GM13976 (cell line): ENCODE results near the gene ARHGAP26.
A peak's percentile ranks its signal among the peaks of the same experiment; 100 is the strongest.

Experiments used
- DNase-seq: peaks from one replicate; pipeline ENCODE4 v3.0.0; 2012; ENCODE audit warnings: low spot score
- in situ Hi-C: fragments of 300-500 bp; cut with MboI; formaldehyde crosslinking; loops from one replicate; pipeline ENCODE4 v1.12.0; 2022; ENCODE audit warnings: low sequenced_read_pairs, mixed read lengths, inconsistent platforms; ENCODE audit not compliant: unreplicated experiment
- TF ChIP-seq, protein P1 (sequence below): IDR thresholded peaks from 2 replicates; pipeline ENCODE4 v1.5.1; 2012; ENCODE audit warnings: borderline replicate concordance, mild to moderate bottlenecking; ENCODE audit not compliant: insufficient read depth; ENCODE audit errors: extremely low read depth, missing control alignments, control extremely low read depth

The ARHGAP26 gene

DNA sequence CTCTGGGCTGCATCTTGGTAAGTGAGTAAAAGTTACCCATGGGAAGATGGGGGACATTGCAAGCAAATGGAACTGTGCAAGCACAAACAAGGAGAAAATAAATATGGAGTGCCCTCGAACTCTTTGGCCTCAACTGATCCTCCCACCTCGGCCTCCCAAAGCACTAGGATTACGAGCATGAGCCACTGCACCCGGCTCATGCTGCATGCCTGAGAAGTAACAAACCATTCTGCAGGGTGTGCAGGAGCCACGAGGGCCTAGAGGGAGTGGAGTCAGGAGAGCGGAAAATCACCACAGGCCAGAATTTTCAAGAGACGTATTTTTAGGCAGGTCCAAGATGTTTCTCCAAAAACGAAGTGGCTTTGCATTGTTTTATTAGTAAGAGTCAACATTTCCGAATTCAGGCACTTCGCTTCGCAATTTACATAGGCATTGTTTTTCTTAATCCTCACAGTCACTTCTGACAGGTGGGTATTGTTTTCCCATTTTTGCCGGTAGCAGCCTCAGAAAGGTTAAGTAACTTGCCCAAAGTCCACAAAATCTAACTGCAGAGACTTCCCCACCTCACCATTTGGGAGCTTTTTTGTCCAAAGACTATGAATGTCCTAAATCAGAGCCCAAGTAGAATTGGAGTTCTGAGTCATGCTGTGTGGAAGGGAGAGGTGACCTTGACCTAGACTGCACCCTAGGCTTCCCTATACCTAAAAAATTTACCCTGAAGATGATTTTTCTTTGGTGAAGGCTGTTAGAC is 403.1 kb downstream of the ARHGAP26 start:
- DNase-seq: no peak
- TF ChIP-seq, protein P1, sequence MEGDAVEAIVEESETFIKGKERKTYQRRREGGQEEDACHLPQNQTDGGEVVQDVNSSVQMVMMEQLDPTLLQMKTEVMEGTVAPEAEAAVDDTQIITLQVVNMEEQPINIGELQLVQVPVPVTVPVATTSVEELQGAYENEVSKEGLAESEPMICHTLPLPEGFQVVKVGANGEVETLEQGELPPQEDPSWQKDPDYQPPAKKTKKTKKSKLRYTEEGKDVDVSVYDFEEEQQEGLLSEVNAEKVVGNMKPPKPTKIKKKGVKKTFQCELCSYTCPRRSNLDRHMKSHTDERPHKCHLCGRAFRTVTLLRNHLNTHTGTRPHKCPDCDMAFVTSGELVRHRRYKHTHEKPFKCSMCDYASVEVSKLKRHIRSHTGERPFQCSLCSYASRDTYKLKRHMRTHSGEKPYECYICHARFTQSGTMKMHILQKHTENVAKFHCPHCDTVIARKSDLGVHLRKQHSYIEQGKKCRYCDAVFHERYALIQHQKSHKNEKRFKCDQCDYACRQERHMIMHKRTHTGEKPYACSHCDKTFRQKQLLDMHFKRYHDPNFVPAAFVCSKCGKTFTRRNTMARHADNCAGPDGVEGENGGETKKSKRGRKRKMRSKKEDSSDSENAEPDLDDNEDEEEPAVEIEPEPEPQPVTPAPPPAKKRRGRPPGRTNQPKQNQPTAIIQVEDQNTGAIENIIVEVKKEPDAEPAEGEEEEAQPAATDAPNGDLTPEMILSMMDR: no peak
- in situ Hi-C loops: no loop called here

DNA sequence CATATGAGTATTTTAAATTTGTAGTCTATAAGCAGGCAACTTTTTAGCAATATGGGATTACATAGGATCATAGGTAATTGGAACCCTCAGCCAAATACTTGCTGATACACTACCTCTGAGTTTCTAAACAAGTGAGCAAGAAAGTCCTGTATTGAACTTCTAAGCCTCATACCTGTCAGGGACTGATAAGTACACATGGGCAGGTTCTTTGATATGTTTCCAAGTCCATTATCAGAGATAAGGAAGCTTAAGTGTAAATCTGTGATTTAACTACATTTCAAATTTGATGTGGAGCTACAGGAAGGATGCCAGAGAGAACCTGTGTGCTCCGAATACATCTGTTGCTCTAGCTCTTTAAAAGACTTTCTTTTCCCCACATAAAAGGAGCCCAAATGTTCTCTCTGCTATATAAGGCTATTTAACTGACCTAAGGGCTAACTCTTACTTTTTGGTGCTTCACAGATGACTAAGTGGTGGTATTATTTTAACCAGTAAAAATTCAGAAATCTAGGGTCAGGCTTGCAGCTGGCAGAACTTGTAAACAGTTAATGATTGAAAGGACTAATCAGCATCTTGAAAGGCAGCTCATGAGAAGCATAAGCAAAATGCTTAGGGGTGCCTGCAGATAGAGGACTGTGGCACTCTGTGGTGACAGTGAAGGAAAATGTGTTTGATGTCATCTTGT is 404.7 kb downstream of the ARHGAP26 start:
- TF ChIP-seq, protein P1: no peak
- peak; percentile 21 for DNase-seq
- in situ Hi-C loops: no loop called here

DNA sequence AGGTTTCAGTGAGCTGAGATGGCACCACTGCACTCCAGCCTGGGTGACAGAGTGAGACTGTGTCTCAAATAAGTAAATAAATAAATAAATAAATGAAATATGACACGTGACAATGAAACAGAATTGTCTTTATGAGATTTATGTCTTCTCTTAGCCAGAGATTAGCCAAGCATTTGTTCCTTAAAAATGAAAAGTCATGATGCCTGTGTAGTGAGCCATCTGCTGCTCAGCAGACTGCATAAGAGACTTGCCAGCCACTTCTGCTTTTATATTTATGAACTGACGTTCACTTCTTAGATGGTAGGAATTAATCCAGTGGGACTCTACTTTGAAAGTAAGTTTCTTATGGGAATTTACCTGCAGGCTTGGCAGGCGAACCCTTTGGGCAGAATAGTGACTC is 405.9 kb downstream of the ARHGAP26 start:
- TF ChIP-seq, protein P1: peak; percentile 9
- in situ Hi-C loops: no loop called here

DNA sequence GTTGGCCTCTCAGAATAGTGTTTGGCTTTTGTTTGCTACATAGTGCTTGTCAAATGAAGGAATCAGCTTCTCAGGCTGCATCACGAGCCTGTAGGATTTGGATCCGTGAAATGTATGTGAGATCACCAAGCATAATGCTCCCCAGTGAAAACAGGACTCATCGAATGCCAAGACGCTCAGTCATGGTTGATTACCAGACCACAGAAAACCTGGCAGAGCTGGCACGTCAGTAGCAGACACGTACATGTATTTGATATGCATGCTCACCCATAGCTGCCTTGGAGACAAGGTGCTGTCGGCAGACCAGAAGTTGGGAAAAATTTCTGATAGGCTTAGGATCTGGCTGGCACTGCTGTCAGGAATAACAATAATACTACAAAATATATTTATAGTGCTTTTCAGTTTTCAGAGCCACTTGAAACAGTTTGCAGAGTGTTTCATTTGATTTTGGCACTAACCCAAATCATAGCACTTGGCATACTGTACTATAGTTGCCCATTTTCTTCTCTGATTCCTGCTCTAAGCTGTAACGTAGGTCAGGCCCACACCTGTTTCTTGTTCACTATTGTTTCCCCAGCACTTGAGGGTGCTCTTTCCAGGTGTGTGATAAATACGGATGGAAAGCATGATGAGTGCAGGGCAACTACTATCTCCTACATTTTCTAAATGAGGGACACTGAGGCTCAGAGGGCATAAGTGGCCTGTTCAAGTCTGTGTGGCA is 407.2 kb downstream of the ARHGAP26 start:
- in situ Hi-C loops: no loop called here
- TF ChIP-seq, protein P1: no peak
- no peak for DNase-seq

More for the DNA sequence above, 405.9 kb downstream of the ARHGAP26 start:
- DNase-seq: no peak

DNA sequence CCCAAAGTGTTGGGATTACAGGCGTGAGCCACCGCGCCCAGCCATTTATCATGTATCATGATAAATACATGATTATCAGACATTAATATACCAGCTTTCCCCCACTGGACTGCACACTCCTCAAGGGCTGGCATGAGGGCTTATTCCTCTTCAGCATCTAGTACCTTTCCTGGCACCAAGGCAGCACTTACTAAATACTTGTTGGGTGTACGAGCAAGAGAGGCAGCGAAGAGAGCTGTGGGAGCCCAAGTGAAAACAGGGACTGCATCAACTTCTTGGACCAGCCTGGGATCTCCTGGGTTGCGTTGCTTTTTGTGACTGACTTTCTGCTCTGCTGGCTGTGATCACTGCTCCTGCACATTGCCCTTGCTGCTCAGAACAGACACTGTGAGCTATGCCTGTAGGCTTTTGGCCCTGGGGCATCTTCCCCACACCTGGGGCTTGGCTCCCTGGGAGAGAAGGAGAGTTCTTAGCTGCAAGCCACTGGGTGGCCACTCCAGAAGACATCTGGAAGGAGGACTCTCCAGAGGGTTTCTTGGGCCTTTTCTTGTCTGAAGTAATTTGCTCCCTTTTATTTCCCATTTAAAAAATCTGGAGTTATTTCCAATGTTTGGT is 409.1 kb downstream of the ARHGAP26 start:
- TF ChIP-seq, protein P1: no peak
- in situ Hi-C loops: no loop called here
- no peak for DNase-seq

DNA sequence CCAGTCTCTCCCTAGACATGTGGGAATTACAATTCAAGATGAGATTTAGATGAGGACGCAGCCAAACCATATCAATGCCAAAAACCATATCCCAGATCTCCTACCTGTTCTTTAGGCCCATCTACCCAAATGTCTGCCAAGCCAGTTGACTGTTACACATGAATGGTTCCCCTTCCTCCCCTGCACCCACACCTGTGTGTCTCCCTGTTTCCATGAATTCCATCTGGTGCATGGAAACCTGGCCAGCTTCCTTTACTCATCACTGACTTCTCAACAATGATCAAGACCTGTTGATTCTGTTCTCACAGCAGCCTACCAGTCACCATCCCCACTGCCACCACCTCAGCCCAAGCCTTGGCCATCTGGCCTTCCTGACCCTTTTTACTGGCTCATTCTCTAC is 410.6 kb downstream of the ARHGAP26 start:
- TF ChIP-seq, protein P1: no peak
- in situ Hi-C loops: loop anchor here (10.0 kb wide), 1 partner anchor 156 kb away; no protein-coding TSS in a partner anchor
- DNase-seq: no peak
